ENCODE measurements around the gene CACFD1.

The CACFD1 gene

GRCh38 chr9:133483611-133484010 is 23.8 kb downstream of the CACFD1 start:
- no peak for DNase-seq (ENCODE audit: low read depth, low spot score)

- no peak for DNase-seq (ENCODE audit: low read depth, low spot score)
Observed at GRCh38 chr9:133484671-133485437, 25.1 kb downstream of the CACFD1 start.

- no peak for DNase-seq (ENCODE audit: low read depth, low spot score)
Observed at GRCh38 chr9:133485531-133486260, 25.9 kb downstream of the CACFD1 start.

- no peak for DNase-seq (ENCODE audit: low read depth, low spot score)
Observed at GRCh38 chr9:133487331-133487725, 27.6 kb downstream of the CACFD1 start.

- DNase-seq (ENCODE audit: low read depth, low spot score) = no peak
Observed at GRCh38 chr9:133488686-133489252, 29.0 kb downstream of the CACFD1 start.

- no peak for DNase-seq (ENCODE audit: low read depth, low spot score)
Observed at GRCh38 chr9:133489253-133490190, 29.7 kb downstream of the CACFD1 start.

GRCh38 chr9:133490201-133490681 is 30.5 kb downstream of the CACFD1 start:
- no peak for DNase-seq (ENCODE audit: low read depth, low spot score)

- no peak for DNase-seq (ENCODE audit: low read depth, low spot score)
Observed at GRCh38 chr9:133490865-133491655, 31.3 kb downstream of the CACFD1 start.

GRCh38 chr9:133491656-133491925 is 31.8 kb downstream of the CACFD1 start:
- DNase-seq (ENCODE audit: low read depth, low spot score) = no peak

- no peak for DNase-seq (ENCODE audit: low read depth, low spot score)
Observed at GRCh38 chr9:133492061-133493021, 32.6 kb downstream of the CACFD1 start.

GRCh38 chr9:133493428-133493827 is 33.6 kb downstream of the CACFD1 start:
- DNase-seq (ENCODE audit: low read depth, low spot score) = no peak

- DNase-seq (ENCODE audit: low read depth, low spot score) = no peak
Observed at GRCh38 chr9:133493845-133494540, 34.2 kb downstream of the CACFD1 start.

- DNase-seq (ENCODE audit: low read depth, low spot score) = no peak
Observed at GRCh38 chr9:133494636-133495326, 35.0 kb downstream of the CACFD1 start.

- no peak for DNase-seq (ENCODE audit: low read depth, low spot score)
Observed at GRCh38 chr9:133495327-133496293, 35.8 kb downstream of the CACFD1 start.

GRCh38 chr9:133496861-133497842 is 37.4 kb downstream of the CACFD1 start:
- no peak for DNase-seq (ENCODE audit: low read depth, low spot score)

All from iPS DF 19.7 (cell line).